ENCODE results near the gene TTYH2. TPM values are rescaled to one million over a fixed set of nuclear protein-coding genes. Genes with fewer than 3 reads are reported as not detected.

Gene TTYH2
- total and polyA plus RNA-seq, 2 experiments from 2014 or later: 1.4 to 3.9 TPM

GRCh38 chr17:74268558-74268957, 55.2 kb downstream of the TTYH2 start (continued):
- TF ChIP-seq, protein P1, sequence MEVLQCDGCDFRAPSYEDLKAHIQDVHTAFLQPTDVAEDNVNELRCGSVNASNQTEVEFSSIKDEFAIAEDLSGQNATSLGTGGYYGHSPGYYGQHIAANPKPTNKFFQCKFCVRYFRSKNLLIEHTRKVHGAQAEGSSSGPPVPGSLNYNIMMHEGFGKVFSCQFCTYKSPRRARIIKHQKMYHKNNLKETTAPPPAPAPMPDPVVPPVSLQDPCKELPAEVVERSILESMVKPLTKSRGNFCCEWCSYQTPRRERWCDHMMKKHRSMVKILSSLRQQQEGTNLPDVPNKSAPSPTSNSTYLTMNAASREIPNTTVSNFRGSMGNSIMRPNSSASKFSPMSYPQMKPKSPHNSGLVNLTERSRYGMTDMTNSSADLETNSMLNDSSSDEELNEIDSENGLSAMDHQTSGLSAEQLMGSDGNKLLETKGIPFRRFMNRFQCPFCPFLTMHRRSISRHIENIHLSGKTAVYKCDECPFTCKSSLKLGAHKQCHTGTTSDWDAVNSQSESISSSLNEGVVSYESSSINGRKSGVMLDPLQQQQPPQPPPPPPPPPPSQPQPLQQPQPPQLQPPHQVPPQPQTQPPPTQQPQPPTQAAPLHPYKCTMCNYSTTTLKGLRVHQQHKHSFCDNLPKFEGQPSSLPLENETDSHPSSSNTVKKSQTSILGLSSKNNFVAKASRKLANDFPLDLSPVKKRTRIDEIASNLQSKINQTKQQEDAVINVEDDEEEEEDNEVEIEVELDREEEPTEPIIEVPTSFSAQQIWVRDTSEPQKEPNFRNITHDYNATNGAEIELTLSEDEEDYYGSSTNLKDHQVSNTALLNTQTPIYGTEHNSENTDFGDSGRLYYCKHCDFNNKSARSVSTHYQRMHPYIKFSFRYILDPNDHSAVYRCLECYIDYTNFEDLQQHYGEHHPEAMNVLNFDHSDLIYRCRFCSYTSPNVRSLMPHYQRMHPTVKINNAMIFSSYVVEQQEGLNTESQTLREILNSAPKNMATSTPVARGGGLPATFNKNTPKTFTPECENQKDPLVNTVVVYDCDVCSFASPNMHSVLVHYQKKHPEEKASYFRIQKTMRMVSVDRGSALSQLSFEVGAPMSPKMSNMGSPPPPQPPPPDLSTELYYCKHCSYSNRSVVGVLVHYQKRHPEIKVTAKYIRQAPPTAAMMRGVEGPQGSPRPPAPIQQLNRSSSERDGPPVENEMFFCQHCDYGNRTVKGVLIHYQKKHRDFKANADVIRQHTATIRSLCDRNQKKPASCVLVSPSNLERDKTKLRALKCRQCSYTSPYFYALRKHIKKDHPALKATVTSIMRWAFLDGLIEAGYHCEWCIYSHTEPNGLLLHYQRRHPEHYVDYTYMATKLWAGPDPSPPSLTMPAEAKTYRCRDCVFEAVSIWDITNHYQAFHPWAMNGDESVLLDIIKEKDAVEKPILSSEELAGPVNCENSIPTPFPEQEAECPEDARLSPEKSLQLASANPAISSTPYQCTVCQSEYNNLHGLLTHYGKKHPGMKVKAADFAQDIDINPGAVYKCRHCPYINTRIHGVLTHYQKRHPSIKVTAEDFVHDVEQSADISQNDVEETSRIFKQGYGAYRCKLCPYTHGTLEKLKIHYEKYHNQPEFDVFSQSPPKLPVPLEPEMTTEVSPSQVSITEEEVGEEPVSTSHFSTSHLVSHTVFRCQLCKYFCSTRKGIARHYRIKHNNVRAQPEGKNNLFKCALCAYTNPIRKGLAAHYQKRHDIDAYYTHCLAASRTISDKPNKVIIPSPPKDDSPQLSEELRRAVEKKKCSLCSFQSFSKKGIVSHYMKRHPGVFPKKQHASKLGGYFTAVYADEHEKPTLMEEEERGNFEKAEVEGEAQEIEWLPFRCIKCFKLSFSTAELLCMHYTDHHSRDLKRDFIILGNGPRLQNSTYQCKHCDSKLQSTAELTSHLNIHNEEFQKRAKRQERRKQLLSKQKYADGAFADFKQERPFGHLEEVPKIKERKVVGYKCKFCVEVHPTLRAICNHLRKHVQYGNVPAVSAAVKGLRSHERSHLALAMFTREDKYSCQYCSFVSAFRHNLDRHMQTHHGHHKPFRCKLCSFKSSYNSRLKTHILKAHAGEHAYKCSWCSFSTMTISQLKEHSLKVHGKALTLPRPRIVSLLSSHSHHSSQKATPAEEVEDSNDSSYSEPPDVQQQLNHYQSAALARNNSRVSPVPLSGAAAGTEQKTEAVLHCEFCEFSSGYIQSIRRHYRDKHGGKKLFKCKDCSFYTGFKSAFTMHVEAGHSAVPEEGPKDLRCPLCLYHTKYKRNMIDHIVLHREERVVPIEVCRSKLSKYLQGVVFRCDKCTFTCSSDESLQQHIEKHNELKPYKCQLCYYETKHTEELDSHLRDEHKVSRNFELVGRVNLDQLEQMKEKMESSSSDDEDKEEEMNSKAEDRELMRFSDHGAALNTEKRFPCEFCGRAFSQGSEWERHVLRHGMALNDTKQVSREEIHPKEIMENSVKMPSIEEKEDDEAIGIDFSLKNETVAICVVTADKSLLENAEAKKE (CRISPR knock-in tag; IDR thresholded peaks at IDR 0.05): no peak
- no peak for TF ChIP-seq EZH2 (IDR thresholded peaks at IDR 0.05; ENCODE audit: low read depth, unreplicated experiment)
- no peak for TF ChIP-seq JUNB (IDR thresholded peaks at IDR 0.05; ENCODE audit: unreplicated experiment)
- TF ChIP-seq EZH2phosphoT487 (IDR thresholded peaks at IDR 0.05; ENCODE audit: unreplicated experiment): no peak
- TF ChIP-seq ZNF114 (CRISPR knock-in tag; IDR thresholded peaks at IDR 0.05): no peak

GRCh38 chr17:74270333-74270732, 57.0 kb downstream of the TTYH2 start:
- ATAC-seq (no peak), DNase-seq (ENCODE audit: low spot score) (no peak)
- H3K4me1 ChIP-seq (ENCODE audit: insufficient read depth): peaks cover 5% of the 10 kb centered on the region; the same call in 1 of the 2 replicates
- peaks cover 19% of the 10 kb centered on the region for H3K27me3 ChIP-seq (ENCODE audit: insufficient read depth)
- Mint-ChIP-seq H3K27me3 (ENCODE audit: insufficient read depth, low read depth, poor library complexity) (peaks cover 29% of the 10 kb centered on the region), H3K4me3 (no peak overlapping the region), H3K9me3 (no peaks in the 10 kb centered on the region; the same call in 2 of the 3 replicates), H3K4me1 (peaks cover 31% of the 10 kb centered on the region), H3K36me3 (ENCODE audit: low read depth) (no peaks in the 10 kb centered on the region), H3K27ac (no peak overlapping the region)
- H3K36me3 ChIP-seq (ENCODE audit: insufficient read depth): no peaks in the 10 kb centered on the region
- H3F3A ChIP-seq (replicated peaks; ENCODE audit: low read depth): no peaks in the 10 kb centered on the region
- H3K9me2 ChIP-seq (ENCODE audit: insufficient read depth): no peaks in the 10 kb centered on the region
- no peak overlapping the region for H3K4me2 ChIP-seq
- H3K79me2 ChIP-seq (replicated peaks; ENCODE audit: insufficient read depth): no peaks in the 10 kb centered on the region
- no peak overlapping the region for H3K4me3 ChIP-seq
- no peaks in the 10 kb centered on the region for H4K20me1 ChIP-seq (replicated peaks; ENCODE audit: insufficient read depth)
- no peak overlapping the region for H3K27ac ChIP-seq (ENCODE audit: low read depth)
- no peak overlapping the region for H2AFZ ChIP-seq
- TF ChIP-seq, protein P1 (CRISPR knock-in tag; IDR thresholded peaks at IDR 0.05): no peak
- TF ChIP-seq EZH2 (IDR thresholded peaks at IDR 0.05; ENCODE audit: low read depth, unreplicated experiment) (no peak), EZH2phosphoT487 (IDR thresholded peaks at IDR 0.05; ENCODE audit: unreplicated experiment) (no peak), CREB1 (CRISPR knock-in tag; IDR thresholded peaks at IDR 0.05; ENCODE audit: low read depth) (no peak), ZNF114 (CRISPR knock-in tag; IDR thresholded peaks at IDR 0.05) (no peak), ZNF331 (CRISPR knock-in tag; IDR thresholded peaks at IDR 0.05; ENCODE audit: low read depth) (no peak), ETS1 (IDR thresholded peaks at IDR 0.05) (no peak), NANOG (IDR thresholded peaks at IDR 0.05; ENCODE audit: borderline replicate concordance) (no peak)
